ENCODE results near the gene SRGAP1.
A peak's percentile ranks its signal among the peaks of the same experiment; 100 is the strongest.

The SRGAP1 gene

DNA sequence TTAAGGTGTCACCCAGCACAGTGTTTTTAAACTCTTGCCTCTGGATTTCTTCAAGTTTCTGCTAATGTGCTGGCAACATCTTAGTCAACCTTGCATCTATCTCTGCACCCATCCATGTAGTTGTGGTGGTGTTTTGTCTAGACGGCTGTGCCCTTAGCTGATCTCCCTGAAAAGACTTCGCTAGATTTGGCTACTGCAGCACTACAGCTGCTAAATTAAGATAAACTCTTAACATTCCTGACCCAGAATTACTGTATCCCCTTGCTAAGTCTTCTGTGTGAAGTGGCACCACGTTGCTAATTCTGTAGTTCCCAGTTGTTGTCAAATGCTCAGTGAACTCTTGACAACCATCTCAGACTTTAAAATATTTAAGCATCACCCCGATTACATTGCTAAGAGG, 66.8 kb downstream of the SRGAP1 start:
- no peak for DNase-seq

DNA sequence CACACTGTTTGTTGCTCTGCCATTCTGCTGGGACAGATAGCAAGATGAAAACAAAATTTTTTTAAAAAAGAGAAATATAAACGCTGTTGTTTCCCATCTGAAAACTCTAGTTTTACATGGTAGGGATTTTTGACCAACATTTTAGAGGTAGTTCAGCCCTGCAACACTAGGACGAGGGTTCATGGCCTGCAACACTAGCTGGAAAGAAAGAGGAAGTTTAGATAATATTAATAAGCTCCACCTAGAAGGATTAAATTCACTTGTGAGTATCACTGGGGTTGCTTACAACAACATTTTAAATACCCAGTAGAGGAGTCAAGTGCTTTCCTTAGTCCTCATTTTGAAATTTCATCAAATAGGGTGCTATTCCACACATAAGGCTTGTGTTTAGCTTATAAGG, 68.2 kb downstream of the SRGAP1 start:
- DNase-seq = peak; percentile 12

DNA sequence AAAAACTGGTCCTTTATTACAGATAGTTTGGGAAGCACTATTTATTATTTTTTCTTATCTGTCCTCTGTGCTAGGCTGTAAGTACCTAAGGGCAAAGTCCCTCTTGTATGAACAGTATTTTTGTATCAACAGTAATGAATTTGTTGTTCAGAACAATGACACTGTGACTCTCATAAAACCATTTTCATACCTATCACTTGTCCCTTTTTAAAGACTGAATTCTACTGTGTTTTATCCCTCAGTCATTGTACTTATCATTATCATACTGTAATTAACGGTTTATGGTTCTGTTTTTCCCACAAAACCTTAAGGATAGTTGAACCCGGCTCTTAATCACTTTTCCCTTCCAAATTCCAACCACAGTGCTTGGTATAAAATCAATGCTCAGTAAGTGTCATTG, 69.4 kb downstream of the SRGAP1 start:
- DNase-seq = no peak

DNA sequence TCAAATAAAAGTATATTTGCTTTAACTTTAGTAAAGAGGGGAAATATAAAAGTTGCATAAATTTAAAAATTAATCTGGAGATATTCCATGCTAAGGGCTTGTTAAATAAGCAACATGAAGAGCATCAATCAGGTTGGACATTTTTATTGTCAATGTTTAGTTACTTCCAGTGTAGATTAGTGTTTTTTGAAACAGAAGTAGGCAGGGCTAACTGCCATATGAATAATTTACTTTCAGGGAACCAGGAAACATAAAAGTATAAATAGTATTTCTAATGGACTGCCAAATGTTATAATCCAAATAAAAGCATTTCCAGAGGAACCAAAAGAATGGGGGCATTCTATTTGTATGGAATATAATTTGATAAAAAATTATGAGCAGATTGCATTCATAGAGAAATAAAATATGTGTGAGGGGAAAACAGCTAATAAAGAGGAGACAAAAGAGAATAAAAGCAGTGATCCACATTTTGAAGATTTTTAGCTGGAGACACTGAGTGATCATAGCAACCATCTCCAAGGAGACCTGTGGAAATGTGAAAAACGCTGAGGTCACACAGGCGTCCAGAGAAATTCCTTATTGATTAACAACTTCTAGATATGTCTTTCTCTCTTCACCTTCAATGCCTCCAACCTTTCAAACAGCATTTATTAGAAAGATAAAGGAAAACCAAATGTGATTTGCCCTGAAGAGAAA, 70.8 kb downstream of the SRGAP1 start:
- no peak for DNase-seq

DNA sequence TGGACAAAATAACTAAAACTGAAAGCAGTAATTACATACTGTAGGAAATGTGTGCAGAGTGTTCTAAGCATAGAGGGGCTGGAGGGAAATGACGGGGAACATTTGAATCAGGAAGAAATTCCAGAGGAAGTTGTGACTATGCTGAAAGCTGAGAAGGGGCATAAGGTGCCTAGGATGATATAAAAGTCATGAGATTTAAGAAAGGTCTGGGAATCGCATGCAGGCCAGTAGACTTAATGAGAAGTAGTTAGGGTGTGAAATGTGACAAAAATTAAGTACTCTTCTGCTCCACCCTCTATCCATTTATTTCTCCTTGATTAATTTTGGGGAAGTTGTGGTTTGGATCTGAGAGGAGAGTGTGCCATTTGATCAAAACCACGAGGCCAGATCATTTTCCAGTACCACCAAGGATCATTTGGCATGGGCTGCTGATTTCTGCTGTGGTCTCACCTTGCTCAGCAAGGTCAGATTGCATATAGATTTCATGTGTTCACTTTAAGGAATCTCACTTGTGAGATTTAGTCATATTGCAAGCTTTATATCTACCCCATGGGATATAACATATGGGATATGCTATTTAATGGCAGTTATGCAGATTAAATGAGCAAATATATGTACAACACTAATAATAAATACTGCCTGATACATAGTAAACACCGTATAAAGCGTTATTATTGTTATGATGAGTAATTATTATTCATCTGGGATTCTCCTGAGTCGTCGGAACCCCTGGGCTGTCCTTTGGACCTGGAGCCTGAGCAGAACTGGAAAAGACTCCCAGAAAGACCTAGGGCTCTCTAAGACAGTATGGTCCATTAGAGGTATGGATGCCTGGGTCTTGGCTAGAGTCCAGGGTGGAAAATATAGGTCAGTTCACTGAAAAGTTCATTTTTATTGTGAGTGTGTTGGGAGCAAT, 72.3 kb downstream of the SRGAP1 start:
- DNase-seq = no peak

DNA sequence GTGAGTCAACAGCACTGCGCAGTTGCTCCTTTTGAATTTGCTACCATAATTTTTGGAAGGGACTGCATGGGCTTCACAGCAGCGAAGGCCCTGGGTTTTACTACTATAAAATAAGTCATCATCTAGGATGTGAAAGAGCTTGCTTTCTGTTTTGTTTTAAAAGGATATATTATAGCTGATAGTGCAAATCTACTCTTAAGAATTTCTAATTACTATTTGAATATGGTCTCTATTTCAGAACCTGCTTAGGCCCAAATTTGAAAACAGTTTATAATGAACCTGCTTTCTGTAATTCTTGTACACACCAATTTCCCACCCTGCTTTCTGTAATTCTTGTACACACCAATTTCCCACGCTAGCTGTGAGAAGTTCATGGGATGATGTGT, 73.0 kb downstream of the SRGAP1 start:
- DNase-seq = no peak

DNA sequence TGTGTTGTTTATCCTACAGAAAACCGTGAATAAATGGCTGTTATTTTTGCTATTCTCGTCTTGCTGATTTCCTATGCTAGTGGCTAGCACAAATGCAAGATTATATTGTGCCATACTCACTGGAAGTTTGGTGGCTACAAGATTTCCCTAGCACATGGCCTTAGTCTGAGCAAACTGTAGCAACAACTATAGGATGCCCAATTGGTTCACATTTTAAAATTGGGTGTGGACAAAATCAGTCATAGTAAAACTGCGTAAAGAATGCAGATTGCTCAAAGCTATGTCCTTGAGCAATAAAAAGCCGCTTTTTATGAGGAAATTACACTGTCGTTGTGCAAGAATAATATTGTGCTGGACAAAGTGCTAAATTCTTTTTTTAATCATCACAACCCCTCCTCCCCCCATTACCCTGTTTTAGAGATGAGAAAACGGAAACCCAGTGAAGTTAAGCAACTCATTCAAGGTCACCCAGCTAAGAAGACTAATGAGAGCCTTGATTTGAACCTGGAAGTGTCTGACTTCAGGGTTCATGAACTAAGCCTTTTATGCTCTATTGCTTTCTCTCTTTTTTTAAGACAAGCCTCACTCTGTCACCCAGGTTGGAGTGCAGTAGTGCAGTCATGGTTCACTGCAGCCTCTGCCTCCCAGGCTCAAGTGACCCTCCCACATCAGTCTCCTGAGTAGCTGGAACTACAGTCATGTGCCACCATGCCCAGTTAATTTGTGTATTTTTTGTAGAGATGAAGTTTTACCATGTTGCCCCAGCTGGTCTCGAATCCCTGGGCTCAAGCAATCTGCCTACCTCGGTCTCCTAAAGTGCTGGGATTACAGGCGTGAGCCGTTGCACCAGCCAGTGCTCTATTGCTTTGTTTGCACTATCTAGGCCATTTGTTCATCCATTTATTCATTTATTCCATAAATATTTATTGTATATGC, 73.6 kb downstream of the SRGAP1 start:
- peak; percentile 42 for DNase-seq

DNA sequence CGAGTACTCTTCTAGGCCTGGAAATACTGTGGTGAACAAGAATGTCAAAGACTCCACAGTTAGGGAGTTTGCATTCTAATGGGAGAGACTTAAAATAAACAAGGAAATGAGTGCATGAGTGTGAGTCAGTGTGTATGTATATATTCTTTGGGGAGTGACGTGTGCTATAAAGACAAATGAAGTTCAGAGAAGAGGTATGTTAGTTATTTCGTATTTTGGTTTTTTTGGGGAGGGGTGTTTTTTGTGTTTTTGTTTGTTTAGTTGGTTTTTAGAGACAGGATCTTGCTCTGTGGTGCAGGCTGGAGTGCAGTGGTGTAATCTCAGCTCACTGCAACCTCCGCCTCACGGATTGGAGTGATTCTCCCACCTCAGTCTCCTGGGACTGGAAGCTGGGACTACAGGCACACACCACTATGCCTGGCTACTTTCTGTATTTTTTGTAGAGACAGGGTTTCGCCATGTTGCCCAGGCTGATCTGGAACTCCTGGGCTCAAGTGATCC, 74.3 kb downstream of the SRGAP1 start:
- DNase-seq = no peak

DNA sequence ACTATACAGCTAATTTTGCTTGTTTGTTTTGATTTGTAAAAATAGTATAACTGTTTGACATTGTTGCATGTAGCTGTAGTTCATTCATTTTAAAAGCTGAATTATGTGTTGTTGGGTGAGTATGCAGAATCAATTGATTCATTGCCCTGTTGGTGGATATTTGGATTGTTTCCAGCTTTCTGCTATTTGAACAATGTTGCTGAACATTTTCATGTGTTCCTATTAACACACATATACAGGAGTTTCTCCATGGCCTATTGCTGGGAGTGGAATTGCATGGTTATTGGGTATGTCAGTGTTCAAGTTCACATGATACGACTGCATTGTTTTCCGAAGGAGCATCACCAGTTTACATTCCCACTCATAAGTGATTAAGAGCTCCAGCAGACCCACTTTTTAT, 75.3 kb downstream of the SRGAP1 start:
- DNase-seq = no peak

DNA sequence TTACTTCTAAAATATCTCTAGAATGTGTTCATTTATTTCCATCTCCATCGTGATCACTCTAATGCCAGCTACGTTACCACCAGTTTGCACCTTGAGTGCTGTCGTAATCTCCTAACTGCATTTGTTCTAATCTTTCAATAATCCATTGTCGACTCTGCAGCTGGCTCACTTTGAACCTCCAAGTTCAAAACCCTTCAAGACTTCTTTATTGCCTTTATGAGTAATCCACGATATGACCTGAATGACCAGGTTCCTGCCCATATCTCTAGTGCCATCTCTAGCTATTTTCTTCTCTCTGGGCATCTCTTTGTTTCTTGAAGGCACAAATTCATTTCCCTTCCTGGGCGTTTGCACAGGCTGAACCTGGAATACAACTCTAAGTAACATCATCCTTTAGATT, 76.7 kb downstream of the SRGAP1 start:
- DNase-seq = no peak

DNA sequence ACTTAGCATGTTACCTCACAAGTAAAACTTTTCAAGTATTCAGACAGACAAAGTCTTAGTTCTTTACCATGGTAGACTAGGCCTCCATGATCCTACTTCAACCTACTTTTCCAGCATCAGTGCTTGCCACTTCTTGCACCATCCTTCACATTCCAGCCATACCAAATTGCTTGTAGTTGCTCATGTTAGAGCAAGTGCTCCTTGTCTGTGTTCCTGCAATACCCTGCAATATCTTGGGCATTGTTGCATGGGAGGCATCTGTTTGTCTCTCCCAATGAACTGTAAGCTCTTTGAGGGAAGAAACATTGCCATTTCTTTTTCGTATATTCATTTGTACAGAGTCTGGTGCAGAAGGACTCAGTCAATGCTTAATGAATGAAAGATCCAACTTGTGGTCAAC, 78.0 kb downstream of the SRGAP1 start:
- DNase-seq = no peak

DNA sequence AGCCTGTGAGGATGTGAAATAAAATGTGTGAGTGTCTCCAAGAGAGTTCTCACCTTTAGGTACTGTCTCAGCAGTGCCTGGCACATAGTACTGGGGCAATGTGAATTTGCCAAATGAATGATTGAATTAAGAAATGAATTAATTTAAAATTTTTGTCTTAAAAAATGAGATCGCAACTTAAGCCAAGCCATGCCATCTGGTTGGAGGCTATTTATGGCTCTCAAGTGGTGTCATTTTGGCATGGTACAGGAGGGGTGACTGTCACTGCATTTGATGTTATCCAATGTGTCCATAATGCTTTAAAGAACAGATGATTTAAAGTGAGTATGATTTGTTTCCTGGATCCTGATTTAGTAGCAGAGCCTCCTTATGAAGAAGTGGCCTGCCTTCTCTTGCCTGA, 80.3 kb downstream of the SRGAP1 start:
- no peak for DNase-seq

DNA sequence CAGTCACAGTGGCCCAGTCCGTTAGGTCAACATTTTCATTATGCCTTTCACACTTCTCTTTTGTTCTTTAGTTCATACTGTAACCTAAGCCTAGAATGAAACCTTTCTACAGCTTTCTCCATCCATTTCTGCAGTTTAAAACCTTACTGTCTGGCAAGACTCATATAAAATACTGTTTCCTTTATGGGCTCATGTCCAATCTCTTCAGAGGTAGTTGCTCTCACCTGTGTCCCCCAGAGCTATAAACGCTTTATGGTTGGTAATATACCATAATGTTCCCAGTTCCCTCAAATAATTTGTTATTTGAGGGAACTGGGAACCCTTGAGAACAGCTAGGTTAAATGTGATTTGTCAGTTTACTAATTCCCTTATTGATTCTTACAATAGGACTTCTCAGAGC, 83.0 kb downstream of the SRGAP1 start:
- no peak for DNase-seq

DNA sequence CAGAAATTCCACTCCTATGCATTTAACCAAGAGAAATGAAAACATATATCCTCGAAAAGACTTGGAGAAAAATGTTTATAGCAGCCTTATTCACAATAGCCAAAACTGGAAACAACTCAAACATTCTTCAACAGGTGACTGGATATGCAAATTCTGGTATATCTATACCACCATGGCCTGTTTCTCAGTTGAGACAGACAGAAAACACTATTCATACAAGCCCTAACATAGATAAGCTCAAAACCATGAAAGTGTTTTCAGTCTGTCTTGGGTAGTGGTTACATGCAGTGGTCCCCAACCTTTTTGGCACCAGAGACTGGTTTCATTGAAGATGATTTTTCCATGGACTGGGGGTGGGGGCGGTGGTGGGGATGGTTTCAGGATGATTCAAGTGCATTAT, 83.8 kb downstream of the SRGAP1 start:
- DNase-seq = no peak

DNA sequence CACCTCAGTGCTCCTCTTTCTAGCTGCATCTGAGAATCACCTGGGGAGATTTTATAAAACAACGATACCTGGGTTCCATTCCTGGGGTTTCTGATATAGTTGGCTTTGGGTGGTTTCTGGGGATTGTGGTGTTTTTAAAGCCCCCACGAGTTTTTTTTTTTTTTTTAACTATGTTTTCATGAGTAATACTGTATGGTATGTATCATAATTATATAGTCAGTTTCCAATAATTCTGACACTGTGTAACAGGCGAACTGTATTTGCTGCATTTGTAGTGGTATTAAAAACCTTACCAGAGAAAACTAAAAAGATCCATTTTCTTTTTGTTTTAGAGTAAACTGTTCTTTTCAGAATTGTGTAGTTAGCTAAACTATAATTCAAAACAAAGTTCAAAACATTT, 84.9 kb downstream of the SRGAP1 start:
- no peak for DNase-seq

DNA sequence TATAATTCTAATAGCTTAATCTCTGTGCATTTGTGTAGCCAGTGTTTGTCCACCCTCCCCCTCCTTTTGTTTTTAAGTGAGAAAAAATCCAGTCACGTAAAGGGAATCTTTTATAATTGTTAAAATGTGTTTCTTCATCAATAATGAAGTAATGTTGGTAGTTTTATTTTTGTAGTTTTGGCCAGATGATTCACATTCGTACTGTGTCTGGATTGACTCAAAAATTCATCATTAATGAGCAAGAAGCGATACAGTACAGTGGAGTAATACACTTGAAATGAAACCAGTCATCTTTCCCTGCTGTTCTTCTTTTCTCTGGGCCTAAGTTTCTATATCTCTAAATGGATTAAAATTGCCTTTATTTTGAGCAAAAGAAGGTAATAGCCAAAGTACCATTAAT, 86.5 kb downstream of the SRGAP1 start:
- DNase-seq = no peak

DNA sequence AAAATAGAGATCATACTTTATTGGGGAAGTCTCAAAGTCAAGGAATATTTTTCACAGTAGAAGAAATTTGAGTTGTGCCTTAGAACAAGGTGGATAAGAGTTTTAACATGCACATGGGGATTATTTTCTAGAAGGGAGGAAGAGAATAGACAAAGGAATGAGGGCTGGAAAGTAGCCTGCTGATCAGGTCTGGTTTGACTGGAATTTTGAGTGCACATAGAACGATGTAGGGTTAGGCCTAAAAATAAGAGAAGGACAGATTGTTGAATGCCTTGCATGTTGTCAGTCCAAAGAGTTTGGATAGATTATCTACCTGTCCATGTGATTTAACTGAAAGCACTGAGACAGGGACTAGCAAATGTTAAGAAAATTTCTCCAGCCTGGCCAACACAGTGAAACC, 87.2 kb downstream of the SRGAP1 start:
- no peak for DNase-seq

DNA sequence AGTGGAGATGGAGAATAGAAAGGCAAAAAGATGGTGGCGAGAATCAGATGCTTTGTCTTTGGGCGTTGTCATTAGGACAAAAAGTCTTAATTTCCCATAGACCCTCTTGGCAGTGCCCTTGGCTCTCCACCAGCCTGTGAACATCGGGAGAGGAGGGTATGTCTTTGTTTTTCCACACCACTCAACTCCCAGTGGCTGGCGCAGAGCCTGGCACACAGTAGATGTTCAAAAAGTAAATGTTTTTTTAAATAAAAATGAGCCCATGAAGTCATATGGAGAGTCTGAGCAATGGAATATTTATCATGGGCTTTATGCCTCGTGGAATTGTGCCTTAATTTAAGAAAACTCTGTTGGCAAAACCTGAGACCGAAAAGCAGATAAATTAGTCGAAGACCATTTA, 90.4 kb downstream of the SRGAP1 start:
- DNase-seq = no peak

DNA sequence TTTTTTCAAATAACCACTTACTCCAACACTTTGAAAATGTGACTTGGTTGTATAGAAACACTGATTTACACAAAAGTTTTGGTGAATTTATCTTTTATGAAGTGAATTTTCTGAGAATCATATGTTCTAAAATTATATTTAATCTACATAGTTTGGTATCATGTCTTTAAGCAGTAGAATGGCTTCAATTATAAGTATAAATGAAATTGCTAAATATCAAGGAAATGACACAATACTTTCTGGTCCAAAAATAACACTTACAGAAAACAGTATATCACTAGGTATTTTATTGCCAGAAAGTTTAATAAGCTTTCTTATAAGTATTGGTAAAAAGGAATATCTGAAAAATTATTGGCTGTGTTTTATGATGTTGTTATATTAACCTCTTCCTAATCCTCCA, 90.9 kb downstream of the SRGAP1 start:
- no peak for DNase-seq

DNA sequence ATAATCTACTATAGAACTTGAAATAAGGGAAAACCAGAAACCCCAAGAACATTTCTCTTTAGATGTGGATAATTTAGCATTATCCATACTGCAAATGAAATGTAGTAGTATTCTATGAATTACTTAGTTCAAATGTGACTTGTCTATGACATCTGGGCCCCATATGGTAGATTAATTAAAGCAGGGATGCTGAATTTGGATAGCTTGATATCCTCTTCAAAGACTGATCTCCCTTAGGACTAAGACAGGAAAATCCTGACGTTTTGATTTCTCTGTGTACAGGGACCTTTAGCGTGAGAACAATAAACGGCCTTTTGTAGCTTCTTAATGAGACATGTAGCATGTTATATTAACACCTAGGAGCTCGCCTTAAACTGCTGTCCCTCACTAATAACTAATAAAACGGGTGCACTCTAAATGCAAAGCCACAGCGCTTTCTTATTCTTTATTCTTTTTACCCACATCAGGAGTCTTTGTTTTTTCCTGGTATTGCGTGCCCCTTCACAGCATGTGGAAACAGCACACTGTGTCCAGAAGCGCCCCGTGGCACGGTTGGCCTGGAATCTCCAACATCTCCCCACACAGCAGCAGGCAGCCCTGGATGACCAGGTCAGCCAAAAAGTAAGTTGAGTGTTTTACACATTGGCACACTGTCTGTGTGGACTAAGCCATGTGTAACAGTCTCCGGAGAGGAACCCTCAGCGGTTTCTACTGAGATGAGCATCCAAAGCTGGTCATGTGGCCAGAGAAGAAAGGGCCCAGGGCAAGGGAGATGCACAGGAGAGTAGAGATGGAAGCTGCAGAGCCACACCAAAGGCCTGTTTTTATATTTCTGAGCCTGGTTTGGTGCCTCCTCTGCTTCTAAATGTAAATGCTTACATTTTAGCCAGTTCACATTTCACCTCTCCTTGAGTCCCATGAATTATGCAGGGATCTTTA, 93.1 kb downstream of the SRGAP1 start:
- DNase-seq = no peak

DNA sequence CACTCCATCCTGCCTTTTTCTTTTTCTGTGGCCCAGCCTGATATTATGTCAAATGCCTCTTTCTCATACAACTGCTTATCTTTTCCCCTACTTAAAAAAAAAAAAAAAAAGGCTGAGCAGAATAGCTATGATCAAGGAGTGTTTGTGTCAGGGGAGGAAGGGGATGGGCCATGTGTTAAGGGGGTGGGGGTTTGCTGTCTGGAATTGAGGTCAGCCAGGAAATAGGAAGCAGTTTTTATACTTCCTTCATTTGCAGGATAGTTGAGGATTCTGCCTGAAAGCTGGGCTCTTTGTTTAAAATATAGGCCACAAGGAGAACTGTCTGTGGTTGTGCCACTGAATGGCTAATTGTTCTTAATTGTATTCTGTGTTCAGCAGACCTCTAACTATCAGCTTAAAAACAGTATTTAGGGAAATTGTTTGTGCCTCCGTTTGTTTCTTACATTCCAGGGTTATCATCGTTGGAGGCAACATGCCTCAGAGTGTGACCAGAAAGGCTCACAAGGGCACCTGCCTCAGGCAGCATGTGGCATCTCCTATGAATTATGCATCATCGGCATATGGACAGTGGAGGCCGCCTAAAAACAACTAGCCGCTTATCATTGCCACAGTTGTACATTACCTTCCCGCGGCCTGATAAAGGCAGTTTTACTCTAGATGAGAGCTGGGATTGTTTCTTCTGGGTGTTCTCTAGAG, 96.0 kb downstream of the SRGAP1 start:
- no peak for DNase-seq
